NCI-H2107 treated with DMSO at 0.1 percent for 48 hours (cell line): ENCODE measurements around the gene PI3.
"Not testable (repeated sequence)": the region's sequence is repeated elsewhere in the genome, so short reads cannot be mapped to it uniquely, and the experiment has no call there.

Experiments used
- DNase-seq: peaks from one replicate; lab custom pipeline; 2025; ENCODE audit not compliant: unreplicated experiment; lab: John Stamatoyannopoulos, UW

The PI3 gene

GRCh38 chr20:45174434-45175364 lies at the start of gene PI3:
Gene PI3 (plus strand): TSS chr20:45174902. CDS start chr20:45174923, 21 bp downstream.
- no peak for DNase-seq

- DNase-seq: no peak
Observed at GRCh38 chr20:45128099-45128498, 46.6 kb upstream of the PI3 start.

- DNase-seq: no peak
Observed at GRCh38 chr20:45136911-45137310, 37.8 kb upstream of the PI3 start.

- no peak for DNase-seq
Observed at GRCh38 chr20:45138561-45139300, 36.0 kb upstream of the PI3 start.

- not testable (repeated sequence) for DNase-seq
Observed at GRCh38 chr20:45139733-45140375, 34.8 kb upstream of the PI3 start.

GRCh38 chr20:45140836-45141235 lies 33.9 kb upstream of the PI3 start:
- no peak for DNase-seq

DNA sequence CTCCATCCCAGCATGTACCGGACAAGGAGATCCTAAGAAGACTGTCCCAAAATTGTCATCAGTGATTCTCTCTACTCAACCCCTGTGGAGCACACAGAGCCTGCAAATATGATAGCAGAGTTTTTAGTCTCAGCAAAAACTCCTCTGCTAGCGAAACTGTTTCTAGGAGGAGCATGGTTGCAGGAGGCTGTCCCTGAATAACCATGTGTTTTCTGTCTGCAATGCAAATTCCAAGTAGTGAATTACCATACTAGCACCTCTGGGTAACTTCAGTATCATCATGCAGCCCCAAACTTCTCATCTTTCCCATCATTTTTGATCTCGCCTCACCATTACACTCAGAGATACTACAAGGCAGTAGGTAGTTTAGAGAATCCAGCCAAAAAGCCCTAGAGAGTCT lies 25.6 kb upstream of the PI3 start:
- DNase-seq: no peak

GRCh38 chr20:45152405-45152804 lies 22.3 kb upstream of the PI3 start:
- DNase-seq: no peak

DNA sequence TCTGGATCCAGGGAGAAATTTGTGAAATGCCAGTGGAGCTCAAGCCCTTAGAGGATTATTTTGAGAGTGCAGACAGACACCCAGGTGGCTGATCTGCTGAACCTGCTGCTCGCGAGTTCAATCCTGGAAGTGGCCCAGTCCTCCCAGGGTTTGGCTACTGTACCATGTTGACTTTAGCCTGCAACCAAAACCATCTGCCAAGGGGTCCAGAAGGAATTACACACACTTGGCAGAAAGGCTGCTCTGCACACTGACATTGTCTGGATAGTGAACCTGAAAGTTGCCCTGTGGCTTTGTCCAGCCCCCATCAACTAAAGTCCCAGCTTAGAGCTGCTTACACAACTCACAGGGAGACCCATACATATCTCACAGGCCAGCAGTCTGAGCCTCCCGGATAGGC lies 21.6 kb upstream of the PI3 start:
- DNase-seq: no peak

- no peak for DNase-seq
Observed at GRCh38 chr20:45153752-45154151, 20.9 kb upstream of the PI3 start.

GRCh38 chr20:45154183-45154582 lies 20.5 kb upstream of the PI3 start:
- no peak for DNase-seq

- not testable (repeated sequence) for DNase-seq
Observed at GRCh38 chr20:45154794-45155193, 19.9 kb upstream of the PI3 start.

GRCh38 chr20:45156713-45157112 lies 18.0 kb upstream of the PI3 start:
- no peak for DNase-seq

- DNase-seq: no peak
Observed at GRCh38 chr20:45157962-45158361, 16.7 kb upstream of the PI3 start.

DNA sequence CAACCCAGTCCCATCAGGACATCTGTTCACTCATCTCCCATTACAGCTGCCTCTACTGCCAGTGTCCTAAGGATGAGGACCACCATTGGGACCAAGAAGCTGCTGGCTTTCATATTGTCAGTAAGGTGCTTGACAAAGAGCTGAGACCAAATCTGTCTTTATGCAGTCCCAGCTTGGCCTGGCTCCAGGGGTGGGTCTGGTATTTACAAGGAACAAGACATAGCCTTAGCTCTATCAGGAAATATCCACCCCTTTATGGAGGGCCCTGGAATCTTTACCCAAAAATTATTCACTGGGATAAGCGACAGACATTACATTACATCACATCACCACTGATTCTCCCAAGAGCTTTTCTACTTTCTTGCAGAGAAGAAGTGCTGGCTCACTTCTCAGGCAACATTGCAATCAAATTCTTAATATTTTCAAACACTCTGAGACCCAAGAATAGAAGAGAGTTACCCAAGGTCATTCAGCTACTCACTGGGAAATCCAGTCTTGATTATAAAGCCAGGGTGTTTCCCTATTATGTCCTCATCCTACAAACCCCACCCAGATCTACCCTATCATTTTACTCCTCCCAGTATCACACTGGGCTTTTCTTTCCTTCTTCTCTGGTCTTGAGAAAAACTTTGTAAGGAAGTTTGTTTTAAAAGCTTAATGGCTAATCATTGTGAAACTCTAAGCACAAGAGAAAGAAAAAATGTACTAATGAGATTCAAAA lies 11.5 kb upstream of the PI3 start:
- no peak for DNase-seq

- no peak for DNase-seq
Observed at GRCh38 chr20:45164906-45165305, 9.8 kb upstream of the PI3 start.

DNA sequence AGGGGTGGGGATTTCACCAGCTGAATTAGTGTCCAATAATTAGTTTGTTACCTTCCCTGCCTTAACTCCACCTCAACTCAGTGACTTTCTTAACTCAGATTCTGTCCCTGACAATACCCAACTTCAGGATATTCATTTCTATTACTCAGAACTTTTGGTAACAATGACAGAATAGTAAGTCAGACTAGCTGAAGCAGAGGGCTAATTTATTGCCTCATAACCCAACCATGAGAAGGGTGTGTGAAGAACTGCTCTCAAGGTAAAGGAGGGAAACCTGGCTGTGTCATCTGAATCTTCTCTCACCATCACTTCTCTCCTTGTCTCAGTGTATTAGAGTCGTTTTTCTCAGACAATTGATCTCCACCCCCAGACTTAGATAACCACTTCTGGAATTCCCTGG lies 1.2 kb upstream of the PI3 start:
- no peak for DNase-seq

- no peak for DNase-seq
Observed at GRCh38 chr20:45176526-45177267, 2.0 kb downstream of the PI3 start.

GRCh38 chr20:45179166-45179565 lies 4.5 kb downstream of the PI3 start:
- DNase-seq: no peak

GRCh38 chr20:45181639-45182038 lies 6.9 kb downstream of the PI3 start:
- DNase-seq: no peak
